Esophagus mucosa (tissue), 1 donor: ENCODE measurements around the gene MAG. TPM values are rescaled to one million over a fixed set of nuclear protein-coding genes. Genes with fewer than 3 reads are reported as not detected.

ENCODE experiments used
- ATAC-seq: fragments of 200-7000 bp; cut with Tn5 transposase; one replicate; pipeline ENCODE4 v1.9.1; 2020
- total RNA-seq: library from RNA; stranded (reverse); gene quantifications from one replicate; pipeline ENCODE4 v1.2.4, GENCODE V29; 2023
- donor health status: DM: yes; HTN: yes; CAD: no.

MAG gene
- total RNA-seq, 1 donor from 2014 or later = not detected

- ATAC-seq = no peak
Observed at GRCh38 chr19:35265126-35265899, 26.6 kb upstream of the MAG start.

GRCh38 chr19:35265900-35266519, 26.0 kb upstream of the MAG start:
- ATAC-seq = no peak

- ATAC-seq = peak; percentile 3
Observed at GRCh38 chr19:35266520-35267352, 25.2 kb upstream of the MAG start.

GRCh38 chr19:35267353-35267817, 24.6 kb upstream of the MAG start:
- peak; percentile 13 for ATAC-seq

- peak; percentile 66 for ATAC-seq
Observed at GRCh38 chr19:35267818-35268535, 24.0 kb upstream of the MAG start.

GRCh38 chr19:35268536-35269437, 23.2 kb upstream of the MAG start, which contains the start of gene USF2:
Gene USF2, plus strand, starts transcription at chr19:35268962. Its CDS starts 140 bp downstream, at chr19:35269102.
- no peak for ATAC-seq

- peak; percentile 51 for ATAC-seq
Observed at GRCh38 chr19:35269438-35270117, 22.4 kb upstream of the MAG start.

GRCh38 chr19:35270381-35270811, 21.6 kb upstream of the MAG start:
- ATAC-seq = no peak

GRCh38 chr19:35271546-35271945, 20.4 kb upstream of the MAG start:
- no peak for ATAC-seq

GRCh38 chr19:35272122-35272719, 19.7 kb upstream of the MAG start:
- no peak for ATAC-seq

- ATAC-seq = no peak
Observed at GRCh38 chr19:35272954-35273649, 18.9 kb upstream of the MAG start.

- no peak for ATAC-seq
Observed at GRCh38 chr19:35273686-35274259, 18.2 kb upstream of the MAG start.

GRCh38 chr19:35274323-35274722, 17.6 kb upstream of the MAG start:
- ATAC-seq = no peak

- no peak for ATAC-seq
Observed at GRCh38 chr19:35276706-35277281, 15.2 kb upstream of the MAG start.

- ATAC-seq = no peak
Observed at GRCh38 chr19:35278578-35279284, 13.2 kb upstream of the MAG start.

- ATAC-seq = no peak
Observed at GRCh38 chr19:35279374-35279773, 12.6 kb upstream of the MAG start.

- ATAC-seq = peak; percentile 4
Observed at GRCh38 chr19:35279985-35280821, 11.8 kb upstream of the MAG start.
